ENCODE data around the gene KANSL1L. TPM values are rescaled to one million over a fixed set of nuclear protein-coding genes. Genes with fewer than 3 reads are reported as not detected.
A peak's percentile ranks its signal among the peaks of the same experiment; 100 is the strongest.

The KANSL1L gene
- total RNA-seq, 1 experiment from 2014 or later = 7.4 TPM

- Mint-ChIP-seq H3K27me3 (ENCODE audit: insufficient read depth, unreplicated experiment) (no peaks in the 10 kb centered on the region), H3K9me3 (ENCODE audit: unreplicated experiment) (no peaks in the 10 kb centered on the region), H3K4me1 (ENCODE audit: insufficient read depth, unreplicated experiment) (no peaks in the 10 kb centered on the region), H3K27ac (ENCODE audit: low read depth, unreplicated experiment) (no peak overlapping the region), H3K4me3 (ENCODE audit: unreplicated experiment) (no peak overlapping the region), H3K36me3 (ENCODE audit: insufficient read depth, unreplicated experiment) (peaks cover 7% of the 10 kb centered on the region)
- intact Hi-C loops (cut with micrococcal nuclease) = loop anchor here (1.0 to 5.0 kb wide), 3 partner anchors 96 to 122 kb away; partner anchors contain the start of gene KANSL1L
- TF ChIP-seq, protein P1, sequence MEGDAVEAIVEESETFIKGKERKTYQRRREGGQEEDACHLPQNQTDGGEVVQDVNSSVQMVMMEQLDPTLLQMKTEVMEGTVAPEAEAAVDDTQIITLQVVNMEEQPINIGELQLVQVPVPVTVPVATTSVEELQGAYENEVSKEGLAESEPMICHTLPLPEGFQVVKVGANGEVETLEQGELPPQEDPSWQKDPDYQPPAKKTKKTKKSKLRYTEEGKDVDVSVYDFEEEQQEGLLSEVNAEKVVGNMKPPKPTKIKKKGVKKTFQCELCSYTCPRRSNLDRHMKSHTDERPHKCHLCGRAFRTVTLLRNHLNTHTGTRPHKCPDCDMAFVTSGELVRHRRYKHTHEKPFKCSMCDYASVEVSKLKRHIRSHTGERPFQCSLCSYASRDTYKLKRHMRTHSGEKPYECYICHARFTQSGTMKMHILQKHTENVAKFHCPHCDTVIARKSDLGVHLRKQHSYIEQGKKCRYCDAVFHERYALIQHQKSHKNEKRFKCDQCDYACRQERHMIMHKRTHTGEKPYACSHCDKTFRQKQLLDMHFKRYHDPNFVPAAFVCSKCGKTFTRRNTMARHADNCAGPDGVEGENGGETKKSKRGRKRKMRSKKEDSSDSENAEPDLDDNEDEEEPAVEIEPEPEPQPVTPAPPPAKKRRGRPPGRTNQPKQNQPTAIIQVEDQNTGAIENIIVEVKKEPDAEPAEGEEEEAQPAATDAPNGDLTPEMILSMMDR (IDR thresholded peaks at IDR 0.05; ENCODE audit: unreplicated experiment) = peak; percentile 52
- ChIA-PET CTCF (interaction anchor here (0.6 to 2.9 kb wide), 20 partner anchors 8 to 427 kb away, joined by 3 to 25 read pairs (median 4); no protein-coding TSS in a partner anchor), POLR2A (no interaction called here)
- DNase-seq (ENCODE audit: unreplicated experiment) = peak; percentile 57
- BruUV-seq (replicated peaks) = no TSS peak
Measured at GRCh38 chr2:210072922-210073509, 98.2 kb downstream of the KANSL1L start.

DNA sequence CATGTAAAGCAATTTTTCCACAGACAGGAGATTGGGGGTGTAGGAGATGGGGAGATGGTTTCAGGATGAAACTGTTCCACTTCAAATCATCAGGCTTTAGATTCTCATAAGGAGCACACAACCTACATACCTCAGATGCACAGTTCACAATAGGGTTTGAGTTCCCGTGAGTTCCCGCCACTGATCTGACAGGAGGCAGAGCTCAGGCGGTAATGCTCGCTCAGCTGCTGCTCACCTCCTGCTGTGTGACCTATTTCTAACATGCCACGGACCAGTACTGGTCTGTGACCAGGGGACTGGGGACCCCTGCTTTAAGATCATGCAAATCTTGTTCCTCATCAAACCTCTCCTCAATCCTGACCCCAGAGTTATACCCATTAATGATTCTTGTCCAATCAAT is 98.7 kb downstream of the KANSL1L start:
- no peak overlapping the region for H3K27ac Mint-ChIP-seq (ENCODE audit: low read depth, unreplicated experiment)
- no peaks in the 10 kb centered on the region for H3K9me3 Mint-ChIP-seq (ENCODE audit: unreplicated experiment)
- TF ChIP-seq, protein P1 (IDR thresholded peaks at IDR 0.05; ENCODE audit: unreplicated experiment) = no peak
- H3K4me3 Mint-ChIP-seq (ENCODE audit: unreplicated experiment) = no peak overlapping the region
- peaks cover 7% of the 10 kb centered on the region for H3K36me3 Mint-ChIP-seq (ENCODE audit: insufficient read depth, unreplicated experiment)
- no TSS peak for BruUV-seq (replicated peaks)
- no peak for DNase-seq (ENCODE audit: unreplicated experiment)
- POLR2A ChIA-PET = no interaction called here
- H3K4me1 Mint-ChIP-seq (ENCODE audit: insufficient read depth, unreplicated experiment) = no peaks in the 10 kb centered on the region
- H3K27me3 Mint-ChIP-seq (ENCODE audit: insufficient read depth, unreplicated experiment) = no peaks in the 10 kb centered on the region
- CTCF ChIA-PET = interaction anchor here (0.6 to 2.9 kb wide), 8 partner anchors 23 to 1789 kb away, joined by 3 to 25 read pairs (median 4); no protein-coding TSS in a partner anchor
- intact Hi-C loops (cut with micrococcal nuclease) = loop anchor here (2.0 to 5.0 kb wide), 2 partner anchors 96 to 100 kb away; partner anchors contain the start of gene KANSL1L

GRCh38 chr2:210063306-210063705 is 107.9 kb downstream of the KANSL1L start:
- POLR2A ChIA-PET = no interaction called here
- Mint-ChIP-seq H3K4me3 (ENCODE audit: unreplicated experiment) (no peak overlapping the region), H3K27me3 (ENCODE audit: insufficient read depth, unreplicated experiment) (no peaks in the 10 kb centered on the region), H3K9me3 (ENCODE audit: unreplicated experiment) (no peaks in the 10 kb centered on the region), H3K4me1 (ENCODE audit: insufficient read depth, unreplicated experiment) (no peaks in the 10 kb centered on the region), H3K27ac (ENCODE audit: low read depth, unreplicated experiment) (no peak overlapping the region), H3K36me3 (ENCODE audit: insufficient read depth, unreplicated experiment) (no peaks in the 10 kb centered on the region)
- BruUV-seq (replicated peaks) = no TSS peak
- intact Hi-C loops (cut with micrococcal nuclease) = no loop called here
- DNase-seq (ENCODE audit: unreplicated experiment) = no peak
- TF ChIP-seq, protein P1 (IDR thresholded peaks at IDR 0.05; ENCODE audit: unreplicated experiment) = no peak
- CTCF ChIA-PET = no interaction called here

DNA sequence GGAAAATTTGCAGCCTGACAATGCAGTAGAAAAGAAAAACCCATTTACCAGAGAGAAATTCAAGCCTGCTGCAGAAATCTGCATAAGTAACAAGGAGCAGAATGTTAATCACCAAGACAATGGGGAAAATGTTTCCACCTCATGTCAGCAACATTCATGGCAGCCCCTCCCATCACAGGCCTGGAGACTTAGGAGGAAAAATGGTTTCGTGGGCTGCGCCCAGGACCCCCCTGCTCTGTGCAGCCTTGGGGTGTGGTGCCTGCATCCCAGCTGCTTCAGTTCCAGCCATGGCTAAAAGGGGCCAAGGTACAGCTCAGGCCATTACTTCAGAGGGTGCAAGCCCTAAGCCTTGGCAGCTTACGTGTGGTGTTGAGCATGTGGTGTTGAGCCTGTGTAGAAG is 115.4 kb downstream of the KANSL1L start:
- POLR2A ChIA-PET = interaction anchor here (1.2 kb wide), 1 partner anchor 29 kb away, joined by 3 read pairs; no protein-coding TSS in a partner anchor
- no peak for DNase-seq (ENCODE audit: unreplicated experiment)
- intact Hi-C loops (cut with micrococcal nuclease) = no loop called here
- Mint-ChIP-seq H3K36me3 (ENCODE audit: insufficient read depth, unreplicated experiment) (no peaks in the 10 kb centered on the region), H3K9me3 (ENCODE audit: unreplicated experiment) (no peaks in the 10 kb centered on the region), H3K4me1 (ENCODE audit: insufficient read depth, unreplicated experiment) (no peaks in the 10 kb centered on the region), H3K4me3 (ENCODE audit: unreplicated experiment) (no peak overlapping the region), H3K27ac (ENCODE audit: low read depth, unreplicated experiment) (no peak overlapping the region), H3K27me3 (ENCODE audit: insufficient read depth, unreplicated experiment) (no peaks in the 10 kb centered on the region)
- TF ChIP-seq, protein P1 (IDR thresholded peaks at IDR 0.05; ENCODE audit: unreplicated experiment) = no peak
- CTCF ChIA-PET = no interaction called here
- no TSS peak for BruUV-seq (replicated peaks)
